ENCODE measurements around the gene PHKB.

GRCh38 chr16:47499700-47500264, 38.7 kb downstream of the PHKB start:
- TF ChIP-seq CTCF (IDR thresholded peaks at IDR 0.05; ENCODE audit: control extremely low read depth in 1 of 3, insufficient read depth in 1 of 3, low read depth in 1 of 3, low read length in 3 of 3) (no peak), EZH2 (IDR thresholded peaks at IDR 0.05; ENCODE audit: low read depth, low read length, severe bottlenecking) (no peak), EP300 (IDR thresholded peaks at IDR 0.05; ENCODE audit: borderline replicate concordance in 1 of 2, low read depth in 2 of 2, low read length in 2 of 2) (no peak), CTBP2 (IDR thresholded peaks at IDR 0.05; ENCODE audit: borderline replicate concordance, insufficient read depth, insufficient read length, low read length) (no peak), CEBPB (IDR thresholded peaks at IDR 0.05; ENCODE audit: low read depth, low read length) (no peak), RAD21 (IDR thresholded peaks at IDR 0.05 in 1 of 2, conservative IDR thresholded peaks at IDR 0.05 in 1 of 2; ENCODE audit: low read depth in 2 of 2, low read length in 2 of 2) (no peak), CBX5 (IDR thresholded peaks at IDR 0.05; ENCODE audit: low read depth, low read length) (no peak), BRCA1 (IDR thresholded peaks at IDR 0.05; ENCODE audit: low read depth, low read length) (no peak), ATF2 (IDR thresholded peaks at IDR 0.05; ENCODE audit: low read length) (no peak), SP2 (IDR thresholded peaks at IDR 0.05; ENCODE audit: low read length) (no peak), MAX (IDR thresholded peaks at IDR 0.05) (no peak), FOSL1 (IDR thresholded peaks at IDR 0.05; ENCODE audit: insufficient read depth, low read depth, low read length) (no peak)

Measured in H1 (cell line).